HEK293 (cell line): ENCODE data around the gene YIPF5.

ENCODE experiments used
- BCL11B ChIP-seq: fragments of 450-650 bp; formaldehyde crosslinking; IDR thresholded peaks from 2 replicates; pipeline ENCODE4 v1.5.1; 2016; ENCODE audit warnings: low read depth, missing biosample characterization, missing genetic modification characterization
- FEZF1 ChIP-seq: fragments of 450-650 bp; formaldehyde crosslinking; IDR thresholded peaks from 2 replicates; pipeline ENCODE4 v1.5.1; 2016; ENCODE audit warnings: missing biosample characterization, missing genetic modification characterization
- GLI4 ChIP-seq: fragments of 450-650 bp; formaldehyde crosslinking; IDR thresholded peaks from 2 replicates; pipeline ENCODE4 v1.5.1; 2016; ENCODE audit warnings: missing biosample characterization, missing genetic modification characterization
- HOXC10 ChIP-seq: sonication (generic); formaldehyde crosslinking; IDR thresholded peaks from 2 replicates; pipeline ENCODE4 v1.8.1; 2023; ENCODE audit warnings: mild to moderate bottlenecking, missing genetic modification reagents
- HOXD13 ChIP-seq: sonication (generic); formaldehyde crosslinking; IDR thresholded peaks from 2 replicates; pipeline ENCODE4 v1.8.0; 2022; ENCODE audit warnings: missing genetic modification reagents, borderline replicate concordance
- MEIS1 ChIP-seq: sonication (generic); formaldehyde crosslinking; IDR thresholded peaks from 2 replicates; pipeline ENCODE4 v1.8.1; 2022; ENCODE audit warnings: missing genetic modification reagents, mild to moderate bottlenecking, borderline replicate concordance
- MYNN ChIP-seq: fragments of 450-650 bp; formaldehyde crosslinking; IDR thresholded peaks from 2 replicates; pipeline ENCODE4 v1.5.1; 2016; ENCODE audit warnings: missing biosample characterization, missing genetic modification characterization, borderline replicate concordance
- MZF1 ChIP-seq: fragments of 450-650 bp; formaldehyde crosslinking; IDR thresholded peaks from 2 replicates; pipeline ENCODE4 v1.5.1; 2017; ENCODE audit warnings: missing biosample characterization, missing genetic modification characterization, borderline replicate concordance
- OSR2 ChIP-seq: fragments of 450-650 bp; formaldehyde crosslinking; IDR thresholded peaks from 2 replicates; pipeline ENCODE4 v1.5.1; 2016; ENCODE audit warnings: missing biosample characterization, missing genetic modification characterization
- SALL2 ChIP-seq: fragments of 450-650 bp; formaldehyde crosslinking; IDR thresholded peaks from 2 replicates; pipeline ENCODE4 v1.5.0; 2017; ENCODE audit warnings: missing biosample characterization, mild to moderate bottlenecking, missing genetic modification characterization, borderline replicate concordance
- SETDB1 ChIP-seq: IDR thresholded peaks from one replicate; pipeline ENCODE4 v1.6.1; 2017; ENCODE audit warnings: mild to moderate bottlenecking, low read length, moderate library complexity, mixed read lengths; ENCODE audit not compliant: insufficient read length
- TSHZ1 ChIP-seq: fragments of 450-650 bp; formaldehyde crosslinking; IDR thresholded peaks from 2 replicates; pipeline ENCODE4 v1.5.1; 2016; ENCODE audit warnings: missing biosample characterization, missing genetic modification characterization, borderline replicate concordance
- YY2 ChIP-seq: fragments of 450-650 bp; formaldehyde crosslinking; IDR thresholded peaks from 2 replicates; pipeline ENCODE4 v1.5.1; 2016; ENCODE audit warnings: missing biosample characterization, missing genetic modification characterization
- ZBTB20 ChIP-seq: fragments of 450-650 bp; formaldehyde crosslinking; IDR thresholded peaks from 2 replicates; pipeline ENCODE4 v1.5.1; 2016; ENCODE audit warnings: missing biosample characterization, missing genetic modification characterization
- ZBTB21 ChIP-seq: fragments of 450-650 bp; formaldehyde crosslinking; IDR thresholded peaks from 2 replicates; pipeline ENCODE4 v1.5.1; 2017; ENCODE audit warnings: missing biosample characterization, missing genetic modification characterization
- ZNF140 ChIP-seq: fragments of 450-650 bp; formaldehyde crosslinking; IDR thresholded peaks from 2 replicates; pipeline ENCODE4 v1.5.1; 2016; ENCODE audit warnings: missing biosample characterization, missing genetic modification characterization
- ZNF16 ChIP-seq: fragments of 450-650 bp; formaldehyde crosslinking; IDR thresholded peaks from 2 replicates; pipeline ENCODE4 v1.5.1; 2016; ENCODE audit warnings: low read depth, missing biosample characterization, missing genetic modification characterization
- ZNF2 ChIP-seq: fragments of 450-650 bp; formaldehyde crosslinking; IDR thresholded peaks from 2 replicates; pipeline ENCODE4 v1.5.1; 2016; ENCODE audit warnings: missing biosample characterization, missing genetic modification characterization
- ZNF23 ChIP-seq: fragments of 450-650 bp; formaldehyde crosslinking; IDR thresholded peaks from 2 replicates; pipeline ENCODE4 v1.5.1; 2016; ENCODE audit warnings: missing biosample characterization, missing genetic modification characterization, borderline replicate concordance
- ZNF391 ChIP-seq: fragments of 450-650 bp; formaldehyde crosslinking; IDR thresholded peaks from 2 replicates; pipeline ENCODE4 v1.5.1; 2016; ENCODE audit warnings: low read depth, missing biosample characterization, missing genetic modification characterization, borderline replicate concordance
- ZNF488 ChIP-seq: fragments of 450-650 bp; formaldehyde crosslinking; IDR thresholded peaks from 2 replicates; pipeline ENCODE4 v1.5.1; 2016; ENCODE audit warnings: missing biosample characterization, missing genetic modification characterization
- ZNF544 ChIP-seq: fragments of 450-650 bp; formaldehyde crosslinking; IDR thresholded peaks from 2 replicates; pipeline ENCODE4 v1.5.0; 2017; ENCODE audit warnings: missing biosample characterization, missing genetic modification characterization
- ZNF555 ChIP-seq: fragments of 450-650 bp; formaldehyde crosslinking; conservative IDR thresholded peaks from 2 replicates; pipeline ENCODE4 v1.5.1; 2017; ENCODE audit warnings: missing biosample characterization, mild to moderate bottlenecking, missing genetic modification characterization, inconsistent platforms
- ZNF561 ChIP-seq: fragments of 450-650 bp; IDR thresholded peaks from 2 replicates; pipeline ENCODE4 v1.5.1; 2018; ENCODE audit warnings: missing biosample characterization, missing genetic modification characterization, borderline replicate concordance
- ZNF600 ChIP-seq: fragments of 450-650 bp; formaldehyde crosslinking; IDR thresholded peaks from 2 replicates; pipeline ENCODE4 v1.5.1; 2016; ENCODE audit warnings: missing biosample characterization, missing genetic modification characterization
- ZNF610 ChIP-seq: fragments of 450-650 bp; formaldehyde crosslinking; IDR thresholded peaks from 2 replicates; pipeline ENCODE4 v1.5.1; 2016; ENCODE audit warnings: missing biosample characterization, missing genetic modification characterization, borderline replicate concordance
- ZNF664 ChIP-seq: fragments of 450-650 bp; formaldehyde crosslinking; IDR thresholded peaks from 2 replicates; pipeline ENCODE4 v1.5.1; 2016; ENCODE audit warnings: missing biosample characterization, missing genetic modification characterization
- ZNF76 ChIP-seq: fragments of 450-650 bp; formaldehyde crosslinking; IDR thresholded peaks from 2 replicates; pipeline ENCODE4; 2016; ENCODE audit warnings: low read depth, missing biosample characterization, missing genetic modification characterization, borderline replicate concordance
- ZNF777 ChIP-seq: fragments of 450-650 bp; formaldehyde crosslinking; IDR thresholded peaks from 2 replicates; pipeline ENCODE4 v1.5.1; 2017; ENCODE audit warnings: missing biosample characterization, missing genetic modification characterization, borderline replicate concordance
- ZSCAN18 ChIP-seq: fragments of 450-650 bp; formaldehyde crosslinking; IDR thresholded peaks from 2 replicates; pipeline ENCODE4 v1.5.1; 2016; ENCODE audit warnings: missing biosample characterization, missing genetic modification characterization
- ZSCAN30 ChIP-seq: fragments of 450-650 bp; IDR thresholded peaks from 2 replicates; pipeline ENCODE4 v1.5.1; 2018; ENCODE audit warnings: missing biosample characterization, mild to moderate bottlenecking, missing genetic modification characterization, moderate library complexity
- TF ChIP-seq, protein P1 (sequence below): fragments of 450-650 bp; formaldehyde crosslinking; IDR thresholded peaks from 2 replicates; pipeline ENCODE4 v1.5.1; 2016; ENCODE audit warnings: missing biosample characterization, missing genetic modification characterization
- TF ChIP-seq, protein P2 (sequence below): fragments of 450-650 bp; formaldehyde crosslinking; IDR thresholded peaks from 2 replicates; pipeline ENCODE4 v1.5.1; 2016; ENCODE audit warnings: missing biosample characterization, missing genetic modification characterization

Gene YIPF5

DNA sequence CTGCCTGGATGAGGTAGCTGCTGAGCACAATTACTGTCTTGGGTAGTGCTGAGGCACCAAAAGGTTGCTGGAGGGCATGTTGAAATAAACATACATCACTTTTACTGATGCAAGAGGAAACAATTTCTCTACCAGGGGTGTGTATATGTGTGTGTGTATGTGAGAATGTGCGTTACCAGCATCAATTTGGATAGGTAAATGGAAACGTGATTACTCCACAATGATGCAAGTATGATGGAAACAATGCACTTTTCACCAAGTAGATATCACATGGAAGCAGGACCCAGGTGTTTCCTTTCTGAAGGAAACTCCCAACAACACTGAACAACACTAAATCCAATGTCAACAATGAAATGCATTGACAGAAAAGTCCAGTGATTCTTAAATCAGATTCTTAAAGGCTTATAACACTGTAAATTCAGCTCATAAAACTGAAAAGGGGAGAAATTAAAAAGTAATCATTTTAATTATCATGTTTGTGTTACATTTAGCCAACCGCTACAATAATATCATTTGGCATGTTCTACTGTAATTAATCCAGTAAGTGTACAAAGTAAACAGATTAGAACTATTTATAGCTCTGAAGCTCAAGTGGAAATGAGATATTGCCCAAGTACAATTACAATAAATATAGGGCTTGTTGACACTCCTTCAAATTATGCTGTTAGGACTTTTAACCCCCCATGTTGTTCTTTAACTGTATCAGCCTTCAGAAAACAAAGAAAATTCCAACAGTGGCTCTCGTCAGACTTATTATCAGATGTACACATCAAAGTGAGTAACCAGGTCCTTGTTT is 25.3 kb downstream of the YIPF5 start (continued):
- TF ChIP-seq ZNF76 (no peak), OSR2 (tag by site-specific recombination) (peak; percentile 63; the same call in 1 of the 2 replicates), ZNF2 (tag by site-specific recombination) (no peak), ZSCAN18 (tag by site-specific recombination) (no peak), ZNF140 (no peak), HOXC10 (no peak), ZNF610 (no peak), ZNF544 (no peak), MEIS1 (no peak), ZNF23 (tag by site-specific recombination) (no peak), HOXD13 (CRISPR knock-in tag) (no peak), ZNF555 (tag by site-specific recombination) (no peak), ZSCAN30 (tag by site-specific recombination) (no peak), MZF1 (no peak), ZNF777 (no peak), ZNF16 (tag by site-specific recombination) (no peak), FEZF1 (peak; percentile 58), YY2 (no peak), TSHZ1 (tag by site-specific recombination) (no peak), ZNF561 (tag by site-specific recombination) (no peak), BCL11B (tag by site-specific recombination) (no peak), ZNF391 (no peak), ZNF488 (tag by site-specific recombination) (no peak), ZBTB21 (tag by site-specific recombination) (no peak), ZNF664 (tag by site-specific recombination) (no peak), SALL2 (no peak), SETDB1 (no peak), ZNF600 (tag by site-specific recombination) (no peak), MYNN (no peak), ZBTB20 (tag by site-specific recombination) (peak; percentile 25; the same call in 1 of the 2 replicates), GLI4 (tag by site-specific recombination) (no peak)
- TF ChIP-seq, protein P1, sequence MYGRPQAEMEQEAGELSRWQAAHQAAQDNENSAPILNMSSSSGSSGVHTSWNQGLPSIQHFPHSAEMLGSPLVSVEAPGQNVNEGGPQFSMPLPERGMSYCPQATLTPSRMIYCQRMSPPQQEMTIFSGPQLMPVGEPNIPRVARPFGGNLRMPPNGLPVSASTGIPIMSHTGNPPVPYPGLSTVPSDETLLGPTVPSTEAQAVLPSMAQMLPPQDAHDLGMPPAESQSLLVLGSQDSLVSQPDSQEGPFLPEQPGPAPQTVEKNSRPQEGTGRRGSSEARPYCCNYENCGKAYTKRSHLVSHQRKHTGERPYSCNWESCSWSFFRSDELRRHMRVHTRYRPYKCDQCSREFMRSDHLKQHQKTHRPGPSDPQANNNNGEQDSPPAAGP (tag by site-specific recombination), result no peak
- TF ChIP-seq, protein P2, sequence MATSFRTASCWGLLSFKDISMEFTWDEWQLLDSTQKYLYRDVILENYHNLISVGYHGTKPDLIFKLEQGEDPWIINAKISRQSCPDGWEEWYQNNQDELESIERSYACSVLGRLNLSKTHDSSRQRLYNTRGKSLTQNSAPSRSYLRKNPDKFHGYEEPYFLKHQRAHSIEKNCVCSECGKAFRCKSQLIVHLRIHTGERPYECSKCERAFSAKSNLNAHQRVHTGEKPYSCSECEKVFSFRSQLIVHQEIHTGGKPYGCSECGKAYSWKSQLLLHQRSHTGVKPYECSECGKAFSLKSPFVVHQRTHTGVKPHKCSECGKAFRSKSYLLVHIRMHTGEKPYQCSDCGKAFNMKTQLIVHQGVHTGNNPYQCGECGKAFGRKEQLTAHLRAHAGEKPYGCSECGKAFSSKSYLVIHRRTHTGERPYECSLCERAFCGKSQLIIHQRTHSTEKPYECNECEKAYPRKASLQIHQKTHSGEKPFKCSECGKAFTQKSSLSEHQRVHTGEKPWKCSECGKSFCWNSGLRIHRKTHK, result no peak
